ENCODE data around the gene CREB5.

CREB5 gene

GRCh38 chr7:28873365-28873764 lies 461.0 kb downstream of the CREB5 start:
- DNase-seq: no peak

DNA sequence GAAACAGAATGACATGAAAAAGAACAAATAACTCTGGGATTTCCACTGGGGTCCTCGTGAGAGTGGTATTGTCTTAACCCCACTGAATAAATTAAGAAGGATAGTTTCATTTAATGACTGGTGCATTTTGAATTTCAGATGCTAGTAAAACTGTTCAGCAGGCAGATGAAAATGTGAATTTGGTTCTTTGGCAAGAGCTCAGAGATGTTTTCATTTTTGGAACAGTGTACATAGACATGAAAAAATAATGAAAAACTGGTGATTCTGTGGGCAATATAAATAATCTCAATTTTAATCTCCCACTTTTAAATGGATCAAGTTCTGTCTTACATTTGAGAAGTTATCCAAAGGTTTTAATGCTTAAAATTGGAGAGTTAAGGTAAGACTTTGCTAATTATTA lies 461.7 kb downstream of the CREB5 start:
- DNase-seq: no peak

All from CD4-positive, alpha-beta T cell treated with Interleukin-17A for 4 hours (primary cell).